H1 (cell line): ENCODE data around the gene ART4. TPM values are rescaled to one million over a fixed set of nuclear protein-coding genes. Genes with fewer than 3 reads are reported as not detected.

ENCODE experiments used
- CTCF ChIA-PET: fragments of 300-600 bp; sonication (Branson Sonifier 250); formaldehyde crosslinking; loops from one replicate; lab custom pipeline; 2021; ENCODE audit not compliant: partially characterized antibody; lab: Charles Lee
- POLR2A ChIA-PET: fragments of 300-600 bp; sonication (Branson Sonifier 250); formaldehyde crosslinking; loops from one replicate; lab custom pipeline; 2021; ENCODE audit warnings: inconsistent platforms; ENCODE audit not compliant: partially characterized antibody; lab: Charles Lee
- DNase-seq, 2 experiments: peaks; one replicate each; pipeline versions ENCODE4 v3.0.0 to v3.0.0-alpha.2; 2010 to 2022; ENCODE audit warnings: low spot score in 2 of 2, low read depth in 1 of 2, mixed read lengths in 1 of 2
- FAIRE-seq: peaks from 2 replicates; lab custom pipeline; 2011; peaks lifted over from hg19 to GRCh38; lab: Jason Lieb, UNC
- H2AFZ ChIP-seq: 2 replicates; pipeline ENCODE4 v1.8.1; 2012; ENCODE audit warnings: low read length, inconsistent platforms
- H2AK5ac ChIP-seq: 2 replicates; pipeline ENCODE4 v1.6.1; 2013; ENCODE audit warnings: low read depth, low read length
- H2BK120ac ChIP-seq: replicated peaks from 2 replicates; pipeline ENCODE3; 2013; ENCODE audit warnings: low read depth, low read length, inconsistent platforms
- H2BK12ac ChIP-seq: 2 replicates; pipeline ENCODE4 v1.6.1; 2013; ENCODE audit warnings: low read depth, low read length
- H2BK15ac ChIP-seq: 2 replicates; pipeline ENCODE4 v1.6.1; 2013; ENCODE audit warnings: low read length
- H2BK20ac ChIP-seq: 2 replicates; pipeline ENCODE4 v1.6.1; 2013; ENCODE audit warnings: low read length
- H2BK5ac ChIP-seq: 2 replicates; pipeline ENCODE4 v1.6.1; 2013; ENCODE audit warnings: low read depth, low read length
- H3K14ac ChIP-seq: 2 replicates; pipeline ENCODE4 v1.6.1; 2013; ENCODE audit warnings: inconsistent platforms; ENCODE audit not compliant: insufficient read length
- H3K18ac ChIP-seq: 2 replicates; pipeline ENCODE4 v1.6.1; 2013; ENCODE audit warnings: low read length; ENCODE audit errors: extremely low read depth
- H3K23ac ChIP-seq: 2 replicates; pipeline ENCODE4 v1.6.1; 2013; ENCODE audit warnings: inconsistent platforms; ENCODE audit not compliant: insufficient read length
- H3K23me2 ChIP-seq: 2 replicates; pipeline ENCODE4 v1.6.1; 2013; ENCODE audit warnings: low read depth, low read length
- H3K27ac ChIP-seq: 2 replicates; pipeline ENCODE4 v1.6.1; 2011; ENCODE audit warnings: low read depth, low read length, inconsistent platforms
- H3K27me3 ChIP-seq, 4 experiments: replicated peaks in 1 of 4; 1 replicate in 1 of 4; 2 replicates in 3 of 4; pipeline versions ENCODE4 v1.6.1 to v1.8.1; 2011 to 2013; ENCODE audit warnings: low read length in 3 of 4, mild to moderate bottlenecking in 3 of 4, inconsistent platforms in 2 of 4, mixed read lengths in 2 of 4, moderate library complexity in 1 of 4; ENCODE audit not compliant: control insufficient read depth in 3 of 4, insufficient read depth in 3 of 4; ENCODE audit errors: extremely low read depth in 1 of 4
- H3K36me3 ChIP-seq, 4 experiments: 2 replicates each; pipeline versions ENCODE4 v1.6.1 to v1.8.1; 2011 to 2013; ENCODE audit warnings: mild to moderate bottlenecking in 4 of 4, low read length in 3 of 4, moderate library complexity in 2 of 4, control low read depth in 1 of 4, inconsistent platforms in 1 of 4; ENCODE audit not compliant: insufficient read depth in 4 of 4, control insufficient read depth in 2 of 4
- H3K4ac ChIP-seq: replicated peaks from 2 replicates; pipeline ENCODE3; 2013; ENCODE audit warnings: low read length, low read depth, mixed read lengths, inconsistent platforms; ENCODE audit not compliant: insufficient read length
- H3K4me1 ChIP-seq, 4 experiments: replicated peaks in 1 of 4; 1 replicate in 1 of 4; 2 replicates in 3 of 4; pipeline versions ENCODE4 v1.6.1 to v1.8.1; 2011 to 2013; ENCODE audit warnings: low read length in 3 of 4, inconsistent platforms in 2 of 4, mixed read lengths in 1 of 4; ENCODE audit not compliant: insufficient read depth in 4 of 4, control insufficient read depth in 3 of 4
- H3K4me2 ChIP-seq, 2 experiments: 2 replicates each; pipeline versions ENCODE4 v1.6.1 to v1.8.1; 2011 to 2013; ENCODE audit warnings: low read depth in 2 of 2, low read length in 2 of 2, control low read depth in 1 of 2, inconsistent platforms in 1 of 2, mild to moderate bottlenecking in 1 of 2; ENCODE audit not compliant: insufficient read depth in 1 of 2
- H3K4me3 ChIP-seq, 4 experiments: fragments of 200-600, 300-600 bp in 1 of 4; sonication (generic), shearing (Covaris generic), sonication (Bioruptor Twin) in 1 of 4; 2 replicates each; pipeline versions ENCODE4 v1.5.1 to v1.8.1; 2011 to 2016; ENCODE audit warnings: low read length in 4 of 4, low read depth in 3 of 4, control low read depth in 2 of 4, inconsistent platforms in 2 of 4, mild to moderate bottlenecking in 2 of 4, mixed read lengths in 1 of 4, moderate library complexity in 1 of 4; ENCODE audit not compliant: insufficient read depth in 2 of 4; ENCODE audit errors: extremely low read depth in 1 of 4
- H3K56ac ChIP-seq: replicated peaks from 2 replicates; pipeline ENCODE3; 2013; ENCODE audit warnings: low read depth, mild to moderate bottlenecking, mixed read lengths, low read length, inconsistent platforms; ENCODE audit not compliant: insufficient read length
- H3K79me1 ChIP-seq: 2 replicates; pipeline ENCODE4 v1.6.1; 2013; ENCODE audit warnings: low read depth, low read length, control low read depth
- H3K79me2 ChIP-seq, 2 experiments: 2 replicates each; pipeline versions ENCODE4 v1.6.1 to v1.8.1; 2012 to 2013; ENCODE audit warnings: low read length in 2 of 2, mild to moderate bottlenecking in 2 of 2, inconsistent platforms in 1 of 2; ENCODE audit not compliant: insufficient read depth in 2 of 2, control insufficient read depth in 1 of 2
- H3K9ac ChIP-seq, 4 experiments: replicated peaks in 1 of 4; 1 replicate in 1 of 4; 2 replicates in 3 of 4; pipeline versions ENCODE4 v1.6.1 to v1.8.1; 2011 to 2013; ENCODE audit warnings: low read depth in 3 of 4, low read length in 3 of 4, control low read depth in 2 of 4, mild to moderate bottlenecking in 2 of 4, moderate library complexity in 2 of 4, inconsistent platforms in 1 of 4; ENCODE audit errors: extremely low read depth in 1 of 4
- H3K9me3 ChIP-seq, 2 experiments: 2 replicates each; pipeline versions ENCODE4 v1.6.1 to v1.8.1; 2012 to 2013; ENCODE audit warnings: mild to moderate bottlenecking in 2 of 2, moderate library complexity in 2 of 2, control low read depth in 1 of 2, inconsistent platforms in 1 of 2, low read depth in 1 of 2, low read length in 1 of 2, mixed read lengths in 1 of 2; ENCODE audit not compliant: insufficient read depth in 2 of 2
- H4K20me1 ChIP-seq, 2 experiments: replicated peaks in 1 of 2; 2 replicates each; pipeline versions ENCODE3 to v1.8.1; 2011 to 2013; ENCODE audit warnings: inconsistent platforms in 2 of 2, low read length in 2 of 2, mild to moderate bottlenecking in 1 of 2; ENCODE audit not compliant: insufficient read depth in 2 of 2, control insufficient read depth in 1 of 2
- H4K5ac ChIP-seq: 2 replicates; pipeline ENCODE4 v1.6.1; 2013; ENCODE audit warnings: low read length, low read depth, mixed read lengths, inconsistent platforms; ENCODE audit not compliant: insufficient read length
- H4K8ac ChIP-seq: 2 replicates; pipeline ENCODE4 v1.8.0; 2013; ENCODE audit warnings: mild to moderate bottlenecking, moderate library complexity, low read length, inconsistent platforms; ENCODE audit not compliant: insufficient read depth; ENCODE audit errors: extremely low read depth
- H4K91ac ChIP-seq: replicated peaks from 2 replicates; pipeline ENCODE3; 2013; ENCODE audit warnings: low read length, mixed read lengths, inconsistent platforms; ENCODE audit not compliant: insufficient read length
- ASH2L ChIP-seq: fragments of 200-600, 300-600 bp; sonication (generic); IDR thresholded peaks from one replicate; pipeline ENCODE4 v1.7.1; 2017; ENCODE audit warnings: low read length
- BACH1 ChIP-seq: IDR thresholded peaks from 2 replicates; pipeline ENCODE4 v1.6.1; 2012; ENCODE audit warnings: low read length, improper control_type of control experiment
- BRCA1 ChIP-seq: IDR thresholded peaks from 2 replicates; pipeline ENCODE4 v1.6.1; 2012; ENCODE audit warnings: low read depth, low read length, improper control_type of control experiment
- EP300 ChIP-seq, 2 experiments: IDR thresholded peaks; 1 replicate in 1 of 2; 2 replicates in 1 of 2; pipeline ENCODE4 v1.6.1; 2011 to 2012; ENCODE audit warnings: low read depth in 2 of 2, low read length in 2 of 2, mild to moderate bottlenecking in 2 of 2, borderline replicate concordance in 1 of 2, inconsistent platforms in 1 of 2, moderate library complexity in 1 of 2
- EZH2 ChIP-seq: fragments of 200-600 bp; sonication (generic); IDR thresholded peaks from 2 replicates; pipeline ENCODE4 v1.7.1; 2012; ENCODE audit warnings: low read depth, mild to moderate bottlenecking, moderate library complexity, low read length, inconsistent platforms; ENCODE audit not compliant: severe bottlenecking
- GTF2F1 ChIP-seq: IDR thresholded peaks from 2 replicates; pipeline ENCODE4 v1.6.1; 2012; ENCODE audit warnings: low read depth, low read length, improper control_type of control experiment, borderline replicate concordance
- HDAC2 ChIP-seq, 2 experiments: fragments of 300-600 bp in 1 of 2; sonication (generic) in 1 of 2; IDR thresholded peaks; 2 replicates each; pipeline ENCODE4 v1.6.1; 2011 to 2012; ENCODE audit warnings: low read depth in 2 of 2, low read length in 2 of 2, mild to moderate bottlenecking in 2 of 2, moderate library complexity in 2 of 2, borderline replicate concordance in 1 of 2, inconsistent platforms in 1 of 2
- NANOG ChIP-seq: IDR thresholded peaks from 2 replicates; pipeline ENCODE4 v1.6.1; 2011; ENCODE audit warnings: low read length, low read depth, mild to moderate bottlenecking, inconsistent platforms; ENCODE audit not compliant: insufficient read depth, poor library complexity, severe bottlenecking
- NRF1 ChIP-seq: IDR thresholded peaks from 2 replicates; pipeline ENCODE4 v1.6.1; 2011; ENCODE audit warnings: mild to moderate bottlenecking, low read depth, low read length, improper control_type of control experiment
- SIN3A ChIP-seq, 2 experiments: IDR thresholded peaks in 1 of 2; conservative IDR thresholded peaks in 1 of 2; 2 replicates each; pipeline ENCODE4 v1.6.1; 2011 to 2012; ENCODE audit warnings: low read length in 2 of 2, improper control_type of control experiment in 1 of 2, low read depth in 1 of 2, mild to moderate bottlenecking in 1 of 2
- SIRT6 ChIP-seq: IDR thresholded peaks from one replicate; pipeline ENCODE4 v1.7.1; 2012; ENCODE audit warnings: low read length, inconsistent platforms
- SIX5 ChIP-seq: IDR thresholded peaks from 2 replicates; pipeline ENCODE4 v1.6.1; 2011; ENCODE audit warnings: mild to moderate bottlenecking, low read depth, low read length
- SUZ12 ChIP-seq: fragments of 200-600 bp; sonication (generic); IDR thresholded peaks from 2 replicates; pipeline ENCODE4 v1.6.1; 2012; ENCODE audit warnings: mild to moderate bottlenecking, inconsistent platforms, low read length, moderate library complexity, mixed read lengths
- TAF1 ChIP-seq: IDR thresholded peaks from 2 replicates; pipeline ENCODE4 v1.6.1; 2011; ENCODE audit warnings: mild to moderate bottlenecking, low read depth, low read length
- WGBS, 2 experiments: shearing (Covaris generic) in 1 of 2; methylation state at CpG; one replicate each; pipeline versions ENCODE4 v1.1.6 to v1.1.7; 2013 to 2015; ENCODE audit warnings: low lambda C conversion rate in 2 of 2, mixed read lengths in 2 of 2, inconsistent platforms in 1 of 2, low coverage in 1 of 2, missing lambda C conversion rate in 1 of 2; ENCODE audit not compliant: insufficient replicate concordance in 2 of 2, insufficient coverage in 1 of 2, insufficient read length in 1 of 2; ENCODE audit errors: extremely low coverage in 1 of 2, missing lambda C conversion rate in 1 of 2; 5-methylcytosine and 5-hydroxymethylcytosine counted together
- polyA plus RNA-seq, 7 experiments: library from polyadenylated mRNA; depleted of rRNA in 3 of 7; stranded (reverse) in 5 of 7; unstranded in 2 of 7; fragments of >200 nt in 5 of 7; fragments of 200-250 nt in 2 of 7; gene quantifications; 1 replicate in 5 of 7; 2 replicates in 1 of 7; 4 replicates in 1 of 7; pipeline versions ENCODE4 v1.2.1 to v1.2.3, GENCODE V29; 2011 to 2013; ENCODE audit warnings: missing spikeins in 2 of 7, mixed read lengths in 2 of 7
- total RNA-seq: library from RNA; stranded (reverse); fragmentation: NEBNext Ultra II Directional; extraction: Animal tissue kit (Norgen Biotek cat#: 25700); gene quantifications from 2 replicates; pipeline ENCODE4 v1.2.1, GENCODE V29; 2021

The ART4 gene
- total and polyA plus RNA-seq, 2 of the 8 experiments (the other 6 are each of a cell fraction or from before 2014, with no cell fraction given): not detected

DNA sequence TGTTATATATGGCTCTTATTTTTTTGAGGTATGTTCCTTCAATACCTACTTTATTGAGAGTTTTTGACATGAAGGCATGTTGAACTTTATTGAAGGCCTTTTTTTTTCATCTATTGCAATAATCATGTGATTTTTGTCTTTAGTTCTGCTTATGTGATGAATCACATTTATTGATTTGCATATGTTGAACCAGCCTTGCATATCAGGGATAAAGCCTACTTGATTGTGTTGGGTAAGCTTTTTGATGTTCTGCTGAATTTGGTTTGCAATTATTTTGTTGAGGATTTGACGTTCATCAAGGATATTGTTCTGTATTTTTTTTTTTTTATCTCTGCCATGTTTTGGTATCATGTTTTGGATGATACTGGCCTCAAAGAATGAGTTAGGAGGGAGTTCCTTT, 15.2 kb upstream of the ART4 start:
- CTCF ChIA-PET: interaction anchor here (1.3 kb wide), 1 partner anchor 43 kb away, joined by 4 read pairs; no protein-coding TSS in a partner anchor
- Histone ChIP-seq H3K27me3 (no peaks in the 10 kb centered on the region), H2BK120ac (no peak overlapping the region), H3K18ac (no peak overlapping the region), H3K9ac (no peak overlapping the region), H2BK5ac (no peak overlapping the region), H4K8ac (no peak overlapping the region), H2BK20ac (no peak overlapping the region), H3K4me3 (no peak overlapping the region), H3K4ac (no peak overlapping the region), H3K27ac (no peak overlapping the region), H3K79me2 (no peaks in the 10 kb centered on the region), H3K4me2 (no peak overlapping the region), H4K20me1 (no peaks in the 10 kb centered on the region), H2AK5ac (no peak overlapping the region), H3K23ac (no peak overlapping the region), H2AFZ (no peak overlapping the region), H4K91ac (no peak overlapping the region), H3K36me3 (no peaks in the 10 kb centered on the region), H3K56ac (no peak overlapping the region), H2BK12ac (no peak overlapping the region), H4K5ac (no peak overlapping the region), H3K23me2 (no peaks in the 10 kb centered on the region), H3K9me3 (peaks cover 0 to 6% of the 10 kb centered on the region in 2 experiments; a peak in 1 of 4 replicates), H3K4me1 (peaks cover 0 to 2% (median 0%) of the 10 kb centered on the region in 4 experiments; a peak in 1 of 7 replicates), H3K14ac (no peak overlapping the region), H3K79me1 (no peaks in the 10 kb centered on the region), H2BK15ac (no peak overlapping the region)
- POLR2A ChIA-PET: interaction anchor here (0.6 kb wide), 1 partner anchor 10 kb away, joined by 4 read pairs; no protein-coding TSS in a partner anchor
- DNase-seq: no peak
- no peak for FAIRE-seq
- WGBS, 2 experiments: 94% methylated on average over 1 of the region's 1 CpG; no CpG with 5 or more reads in 1 of the 2 experiments
- no peak for TF ChIP-seq ASH2L
- TF ChIP-seq HDAC2 (IDR thresholded peaks at IDR 0.05; ENCODE audit: borderline replicate concordance in 1 of 2, low read depth in 2 of 2, low read length in 2 of 2): no peak
- no peak for TF ChIP-seq EP300 (IDR thresholded peaks at IDR 0.05; ENCODE audit: borderline replicate concordance in 1 of 2, low read depth in 2 of 2, low read length in 2 of 2)
- no peak for TF ChIP-seq SIRT6
- no peak for TF ChIP-seq SIX5
- no peak for TF ChIP-seq BRCA1
- TF ChIP-seq SUZ12: no peak
- TF ChIP-seq NANOG: no peak
- no peak for TF ChIP-seq SIN3A (conservative IDR thresholded peaks at IDR 0.05 in 1 of 2, IDR thresholded peaks at IDR 0.05 in 1 of 2; ENCODE audit: low read depth in 1 of 2, low read length in 2 of 2)
- no peak for TF ChIP-seq EZH2
- no peak for TF ChIP-seq NRF1
- TF ChIP-seq BACH1: no peak
- TF ChIP-seq GTF2F1: no peak
- no peak for TF ChIP-seq TAF1
